ENCODE measurements around the gene CRYL1.

GRCh38 chr13:20377720-20378119, 147.9 kb downstream of the CRYL1 start:
- TF ChIP-seq EZH2 (IDR thresholded peaks at IDR 0.05; ENCODE audit: insufficient read depth, poor library complexity, severe bottlenecking) (no peak), EZH2phosphoT487 (IDR thresholded peaks at IDR 0.05; ENCODE audit: insufficient read depth, low read depth) (no peak)

Data from GM23248 (cell line).